K562 (cell line): ENCODE measurements around the gene COX5A. TPM values are rescaled to one million over a fixed set of nuclear protein-coding genes. Genes with fewer than 3 reads are reported as not detected.

Experiments
- CBX5 ChIP-seq: IDR thresholded peaks from 2 replicates; pipeline ENCODE4 v1.6.1; 2014; ENCODE audit warnings: low read depth, borderline replicate concordance
- CSDE1 ChIP-seq, 2 experiments: fragments of 450-650 bp; IDR thresholded peaks; 2 replicates each; pipeline ENCODE4 v1.6.1; 2016; ENCODE audit warnings: mild to moderate bottlenecking in 1 of 2
- FOXK1 ChIP-seq: sonication (generic); formaldehyde crosslinking; IDR thresholded peaks from 2 replicates; pipeline ENCODE4 v1.8.0; 2022; ENCODE audit warnings: missing genetic modification reagents, mild to moderate bottlenecking, borderline replicate concordance
- HEY1 ChIP-seq: fragments of 250-450 bp; sonication (Bioruptor Pico); IDR thresholded peaks from 2 replicates; pipeline ENCODE4 v1.5.0; 2020; ENCODE audit warnings: mild to moderate bottlenecking, moderate library complexity, borderline replicate concordance
- KLF6 ChIP-seq: fragments of 250-450 bp; sonication (Bioruptor Pico); IDR thresholded peaks from 2 replicates; pipeline ENCODE4 v1.4.0; 2020; ENCODE audit warnings: mild to moderate bottlenecking, moderate library complexity, borderline replicate concordance
- PHF20 ChIP-seq: fragments of 450-650 bp; IDR thresholded peaks from 2 replicates; pipeline ENCODE4 v1.6.1; 2018; ENCODE audit not compliant: partially characterized antibody
- POLR2AphosphoS5 ChIP-seq: IDR thresholded peaks from 2 replicates; pipeline ENCODE4 v1.6.1; 2011; ENCODE audit warnings: mild to moderate bottlenecking, low read depth, low read length, moderate library complexity; ENCODE audit not compliant: control insufficient read depth, insufficient read depth
- XRCC3 ChIP-seq: fragments of 450-650 bp; IDR thresholded peaks from 2 replicates; pipeline ENCODE4 v1.6.1; 2017; ENCODE audit warnings: mild to moderate bottlenecking, moderate library complexity
- ZFP30 ChIP-seq: fragments of 250-450 bp; sonication (Bioruptor Pico); IDR thresholded peaks from 2 replicates; pipeline ENCODE4 v1.8.0; 2022; ENCODE audit warnings: moderate library complexity, mild to moderate bottlenecking, inconsistent platforms, borderline replicate concordance
- ZKSCAN8 ChIP-seq: fragments of 200-800 bp; sonication (Bioruptor generic); IDR thresholded peaks from 2 replicates; pipeline ENCODE4 v1.6.1; 2016; ENCODE audit warnings: missing genetic modification characterization, missing compliant biosample characterization
- ZNF444 ChIP-seq: fragments of 250-450 bp; sonication (Bioruptor Pico); IDR thresholded peaks from 2 replicates; pipeline ENCODE4 v1.4.0; 2020; ENCODE audit warnings: mild to moderate bottlenecking, moderate library complexity
- polyA plus RNA-seq, 8 experiments: library from polyadenylated mRNA; depleted of rRNA in 4 of 8; stranded (reverse) in 5 of 8; unstranded in 3 of 8; fragments of >200 nt; fragmentation: Nextera tagmentation in 2 of 8; fragmentation: Illumina TruSeq in 1 of 8; extraction: Ambion mirVana in 2 of 8; extraction: Trizol in 1 of 8; gene quantifications; 2 replicates each; pipeline versions ENCODE4 v1.2.1 to v1.2.3, GENCODE V29; 2011 to 2014; ENCODE audit warnings: inconsistent platforms in 1 of 8, missing spikeins in 1 of 8
- total RNA-seq, 7 experiments: library from RNA; depleted of rRNA in 6 of 7; stranded (reverse); fragments of >200 nt in 6 of 7; fragmentation: Illumina TruSeq in 2 of 7; extraction: Trizol in 2 of 7; gene quantifications; 2 replicates each; pipeline versions ENCODE4 v1.2.1 to v1.2.3, GENCODE V29; 2011 to 2021; ENCODE audit warnings: low replicate concordance in 1 of 7
- TF ChIP-seq, protein P1 (sequence below): fragments of 250-450 bp; sonication (Bioruptor Pico); IDR thresholded peaks from 2 replicates; pipeline ENCODE4 v1.4.0; 2020; ENCODE audit warnings: mild to moderate bottlenecking, moderate library complexity
- TF ChIP-seq, protein P2 (sequence below): fragments of 250-450 bp; sonication (Bioruptor Pico); IDR thresholded peaks from 2 replicates; pipeline ENCODE4 v1.4.0; 2020
- TF ChIP-seq, protein P3 (sequence below), 2 experiments: fragments of 250-450 bp in 1 of 2; fragments of 450-650 bp in 1 of 2; sonication (Bioruptor Pico) in 1 of 2; IDR thresholded peaks; 2 replicates each; pipeline versions ENCODE4 v1.6.1 to v1.8.0; 2016 to 2021; ENCODE audit warnings: mild to moderate bottlenecking in 2 of 2, moderate library complexity in 2 of 2, missing compliant biosample characterization in 1 of 2, missing genetic modification characterization in 1 of 2

The COX5A gene
- total and polyA plus RNA-seq, 9 of the 15 experiments (the other 6 are each of a cell fraction or from before 2014, with no cell fraction given): 86.8 to 553 (median 371) TPM

DNA sequence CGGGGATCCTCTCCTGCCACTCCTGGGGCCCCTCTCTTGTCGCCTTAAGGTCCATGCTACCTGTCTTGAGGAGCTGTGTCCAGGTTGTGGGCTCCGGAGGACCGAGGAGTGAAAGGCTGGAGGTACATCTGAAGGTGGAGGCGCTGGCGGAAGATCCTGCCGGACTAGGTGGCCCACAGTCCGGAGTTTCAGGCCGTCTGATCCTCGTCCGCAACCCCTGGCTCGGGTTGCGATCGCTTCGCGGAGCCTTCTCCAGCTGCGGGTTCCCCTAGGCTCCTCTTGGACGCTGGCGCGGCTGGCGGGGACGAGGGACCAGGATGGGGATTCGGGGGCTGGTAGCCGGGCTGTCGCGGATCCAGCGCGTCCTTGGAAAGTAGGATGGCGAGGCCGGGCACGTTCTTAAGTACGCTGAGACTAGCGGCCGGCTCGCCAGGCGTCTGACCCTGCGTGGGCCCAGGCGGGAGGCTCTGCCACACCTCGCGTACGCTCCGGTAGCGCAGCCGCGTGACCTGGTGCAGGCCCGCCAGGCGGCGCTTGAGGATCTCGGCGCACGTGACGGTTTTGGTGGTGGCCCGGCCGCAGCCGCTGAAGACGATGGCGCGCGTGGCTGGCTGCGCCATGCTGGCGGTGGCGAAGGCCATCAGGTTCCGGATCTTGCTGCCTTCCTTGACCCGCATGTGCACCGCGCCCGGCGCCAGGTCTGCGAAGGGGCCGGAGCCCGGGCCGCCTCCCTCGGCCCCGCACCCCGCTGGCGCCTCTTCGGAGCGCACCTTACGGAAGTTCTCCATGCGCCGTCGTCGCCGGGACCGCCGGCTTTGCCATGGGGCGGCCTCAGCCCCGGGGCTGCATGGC, 18.1 kb upstream of the COX5A start (continued):
- TF ChIP-seq, protein P1, sequence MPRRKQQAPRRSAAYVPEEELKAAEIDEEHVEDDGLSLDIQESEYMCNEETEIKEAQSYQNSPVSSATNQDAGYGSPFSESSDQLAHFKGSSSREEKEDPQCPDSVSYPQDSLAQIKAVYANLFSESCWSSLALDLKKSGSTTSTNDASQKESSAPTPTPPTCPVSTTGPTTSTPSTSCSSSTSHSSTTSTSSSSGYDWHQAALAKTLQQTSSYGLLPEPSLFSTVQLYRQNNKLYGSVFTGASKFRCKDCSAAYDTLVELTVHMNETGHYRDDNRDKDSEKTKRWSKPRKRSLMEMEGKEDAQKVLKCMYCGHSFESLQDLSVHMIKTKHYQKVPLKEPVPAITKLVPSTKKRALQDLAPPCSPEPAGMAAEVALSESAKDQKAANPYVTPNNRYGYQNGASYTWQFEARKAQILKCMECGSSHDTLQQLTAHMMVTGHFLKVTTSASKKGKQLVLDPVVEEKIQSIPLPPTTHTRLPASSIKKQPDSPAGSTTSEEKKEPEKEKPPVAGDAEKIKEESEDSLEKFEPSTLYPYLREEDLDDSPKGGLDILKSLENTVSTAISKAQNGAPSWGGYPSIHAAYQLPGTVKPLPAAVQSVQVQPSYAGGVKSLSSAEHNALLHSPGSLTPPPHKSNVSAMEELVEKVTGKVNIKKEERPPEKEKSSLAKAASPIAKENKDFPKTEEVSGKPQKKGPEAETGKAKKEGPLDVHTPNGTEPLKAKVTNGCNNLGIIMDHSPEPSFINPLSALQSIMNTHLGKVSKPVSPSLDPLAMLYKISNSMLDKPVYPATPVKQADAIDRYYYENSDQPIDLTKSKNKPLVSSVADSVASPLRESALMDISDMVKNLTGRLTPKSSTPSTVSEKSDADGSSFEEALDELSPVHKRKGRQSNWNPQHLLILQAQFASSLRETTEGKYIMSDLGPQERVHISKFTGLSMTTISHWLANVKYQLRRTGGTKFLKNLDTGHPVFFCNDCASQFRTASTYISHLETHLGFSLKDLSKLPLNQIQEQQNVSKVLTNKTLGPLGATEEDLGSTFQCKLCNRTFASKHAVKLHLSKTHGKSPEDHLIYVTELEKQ (CRISPR knock-in tag): no peak
- TF ChIP-seq ZNF444 (CRISPR knock-in tag): no peak
- TF ChIP-seq ZFP30 (CRISPR knock-in tag): no peak
- peak; percentile 68 for TF ChIP-seq PHF20
- TF ChIP-seq CSDE1 (IDR thresholded peaks at IDR 0.05): no peak
- TF ChIP-seq KLF6: no peak
- no peak for TF ChIP-seq XRCC3
- TF ChIP-seq HEY1: no peak
- no peak for TF ChIP-seq POLR2AphosphoS5
- TF ChIP-seq CBX5: no peak
- TF ChIP-seq ZKSCAN8: no peak
- TF ChIP-seq FOXK1: peak; percentile 100
- TF ChIP-seq, protein P2, sequence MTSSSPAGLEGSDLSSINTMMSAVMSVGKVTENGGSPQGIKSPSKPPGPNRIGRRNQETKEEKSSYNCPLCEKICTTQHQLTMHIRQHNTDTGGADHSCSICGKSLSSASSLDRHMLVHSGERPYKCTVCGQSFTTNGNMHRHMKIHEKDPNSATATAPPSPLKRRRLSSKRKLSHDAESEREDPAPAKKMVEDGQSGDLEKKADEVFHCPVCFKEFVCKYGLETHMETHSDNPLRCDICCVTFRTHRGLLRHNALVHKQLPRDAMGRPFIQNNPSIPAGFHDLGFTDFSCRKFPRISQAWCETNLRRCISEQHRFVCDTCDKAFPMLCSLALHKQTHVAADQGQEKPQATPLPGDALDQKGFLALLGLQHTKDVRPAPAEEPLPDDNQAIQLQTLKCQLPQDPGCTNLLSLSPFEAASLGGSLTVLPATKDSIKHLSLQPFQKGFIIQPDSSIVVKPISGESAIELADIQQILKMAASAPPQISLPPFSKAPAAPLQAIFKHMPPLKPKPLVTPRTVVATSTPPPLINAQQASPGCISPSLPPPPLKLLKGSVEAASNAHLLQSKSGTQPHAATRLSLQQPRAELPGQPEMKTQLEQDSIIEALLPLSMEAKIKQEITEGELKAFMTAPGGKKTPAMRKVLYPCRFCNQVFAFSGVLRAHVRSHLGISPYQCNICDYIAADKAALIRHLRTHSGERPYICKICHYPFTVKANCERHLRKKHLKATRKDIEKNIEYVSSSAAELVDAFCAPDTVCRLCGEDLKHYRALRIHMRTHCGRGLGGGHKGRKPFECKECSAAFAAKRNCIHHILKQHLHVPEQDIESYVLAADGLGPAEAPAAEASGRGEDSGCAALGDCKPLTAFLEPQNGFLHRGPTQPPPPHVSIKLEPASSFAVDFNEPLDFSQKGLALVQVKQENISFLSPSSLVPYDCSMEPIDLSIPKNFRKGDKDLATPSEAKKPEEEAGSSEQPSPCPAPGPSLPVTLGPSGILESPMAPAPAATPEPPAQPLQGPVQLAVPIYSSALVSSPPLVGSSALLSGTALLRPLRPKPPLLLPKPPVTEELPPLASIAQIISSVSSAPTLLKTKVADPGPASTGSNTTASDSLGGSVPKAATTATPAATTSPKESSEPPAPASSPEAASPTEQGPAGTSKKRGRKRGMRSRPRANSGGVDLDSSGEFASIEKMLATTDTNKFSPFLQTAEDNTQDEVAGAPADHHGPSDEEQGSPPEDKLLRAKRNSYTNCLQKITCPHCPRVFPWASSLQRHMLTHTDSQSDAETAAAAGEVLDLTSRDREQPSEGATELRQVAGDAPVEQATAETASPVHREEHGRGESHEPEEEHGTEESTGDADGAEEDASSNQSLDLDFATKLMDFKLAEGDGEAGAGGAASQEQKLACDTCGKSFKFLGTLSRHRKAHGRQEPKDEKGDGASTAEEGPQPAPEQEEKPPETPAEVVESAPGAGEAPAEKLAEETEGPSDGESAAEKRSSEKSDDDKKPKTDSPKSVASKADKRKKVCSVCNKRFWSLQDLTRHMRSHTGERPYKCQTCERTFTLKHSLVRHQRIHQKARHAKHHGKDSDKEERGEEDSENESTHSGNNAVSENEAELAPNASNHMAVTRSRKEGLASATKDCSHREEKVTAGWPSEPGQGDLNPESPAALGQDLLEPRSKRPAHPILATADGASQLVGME: no peak
- TF ChIP-seq, protein P3, sequence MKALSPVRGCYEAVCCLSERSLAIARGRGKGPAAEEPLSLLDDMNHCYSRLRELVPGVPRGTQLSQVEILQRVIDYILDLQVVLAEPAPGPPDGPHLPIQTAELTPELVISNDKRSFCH (CRISPR knock-in tag; IDR thresholded peaks at IDR 0.05): no peak
- TF ChIP-seq, protein P3 (tag; IDR thresholded peaks at IDR 0.05): peak; percentile 93
